B cell (primary cell): ENCODE measurements around the gene INHBA. TPM values are rescaled to one million over a fixed set of nuclear protein-coding genes. Genes with fewer than 3 reads are reported as not detected.

Experiments used
- ATAC-seq: fragments of 200-7000 bp; cut with Tn5 transposase; one replicate; pipeline ENCODE4 v1.10.0; 2021; ENCODE audit warnings: low read depth, mild to moderate bottlenecking, moderate number of reproducible peaks, moderate library complexity
- CTCF ChIA-PET: fragments of 350-600 bp; sonication (Branson Sonifier 250); formaldehyde crosslinking; loops from one replicate; lab custom pipeline; 2021; ENCODE audit warnings: antibody characterized with exemption, inconsistent platforms; lab: Charles Lee
- POLR2A ChIA-PET: fragments of 350-600 bp; sonication (Branson Sonifier 250); formaldehyde crosslinking; loops from one replicate; lab custom pipeline; 2021; ENCODE audit warnings: antibody characterized with exemption; lab: Charles Lee
- DNase-seq: peaks from one replicate; pipeline ENCODE4 v3.0.0; 2013
- H2AFZ ChIP-seq: 2 replicates; pipeline ENCODE4 v1.6.1; 2012; ENCODE audit warnings: mild to moderate bottlenecking, low read depth, low read length; ENCODE audit not compliant: insufficient read depth, poor library complexity, severe bottlenecking
- H3K27ac ChIP-seq, 2 donors: 1 replicate in 1 of 2; 2 replicates in 1 of 2; pipeline ENCODE4 v1.5.1; 2012 to 2013; ENCODE audit warnings: low read length in 2 of 2, mild to moderate bottlenecking in 2 of 2, moderate library complexity in 1 of 2
- H3K27me3 ChIP-seq, 4 experiments: fragments of 200-600 bp in 1 of 4; sonication (generic) in 1 of 4; replicated peaks in 1 of 4; 1 replicate in 2 of 4; 2 replicates in 2 of 4; pipeline versions ENCODE4 v1.6.1 to v1.7.0; 2013 to 2016; ENCODE audit warnings: low read length in 3 of 4, mild to moderate bottlenecking in 2 of 4, mixed read lengths in 1 of 4, moderate library complexity in 1 of 4; ENCODE audit not compliant: insufficient read depth in 4 of 4, control insufficient read depth in 3 of 4; ENCODE audit errors: control extremely low read depth in 1 of 4
- H3K36me3 ChIP-seq, 2 experiments: replicated peaks in 1 of 2; 1 replicate in 1 of 2; 2 replicates in 1 of 2; pipeline versions ENCODE4 v1.6.1 to v1.7.1; 2013; ENCODE audit warnings: low read length in 1 of 2; ENCODE audit not compliant: insufficient read depth in 2 of 2, control insufficient read depth in 1 of 2; ENCODE audit errors: control extremely low read depth in 1 of 2, extremely low read depth in 1 of 2
- H3K4me1 ChIP-seq, 2 donors: fragments of 200-600 bp in 1 of 2; sonication (generic) in 1 of 2; 1 replicate in 1 of 2; 2 replicates in 1 of 2; pipeline versions ENCODE4 v1.5.1 to v1.6.1; 2013 to 2017; ENCODE audit warnings: low read length in 2 of 2; ENCODE audit not compliant: control insufficient read depth in 2 of 2, insufficient read depth in 2 of 2
- H3K4me2 ChIP-seq: replicated peaks from 2 replicates; pipeline ENCODE3; 2012; ENCODE audit warnings: mild to moderate bottlenecking, low read depth, low read length; ENCODE audit not compliant: poor library complexity, severe bottlenecking
- H3K4me3 ChIP-seq, 5 experiments: fragments of 200-600 bp in 1 of 5; sonication (generic) in 1 of 5; 1 replicate in 3 of 5; 2 replicates in 2 of 5; pipeline versions ENCODE4 v1.5.1 to v1.7.0; 2011 to 2016; ENCODE audit warnings: low read length in 4 of 5, mild to moderate bottlenecking in 4 of 5, low read depth in 2 of 5, control low read depth in 1 of 5, moderate library complexity in 1 of 5; ENCODE audit not compliant: insufficient read depth in 1 of 5; ENCODE audit errors: control extremely low read depth in 1 of 5, extremely low read depth in 1 of 5
- H3K79me2 ChIP-seq: fragments of 200-600 bp; sonication (generic); one replicate; pipeline ENCODE4 v1.6.0; 2016; ENCODE audit warnings: low read length; ENCODE audit not compliant: control insufficient read depth, insufficient read depth
- H3K9ac ChIP-seq: fragments of 200-600 bp; sonication (generic); 2 replicates; pipeline ENCODE4 v1.6.1; 2017; ENCODE audit warnings: mild to moderate bottlenecking, low read length, moderate library complexity
- H3K9me3 ChIP-seq, 3 donors: one replicate each; pipeline versions ENCODE4 v1.6.1 to v1.7.1; 2013; ENCODE audit warnings: low read length in 2 of 3; ENCODE audit not compliant: control insufficient read depth in 2 of 3, insufficient read depth in 1 of 3; ENCODE audit errors: control extremely low read depth in 1 of 3
- H4K20me1 ChIP-seq: 2 replicates; pipeline ENCODE4 v1.6.0; 2012; ENCODE audit warnings: mild to moderate bottlenecking, low read length; ENCODE audit not compliant: insufficient read depth, control insufficient read depth, poor library complexity, severe bottlenecking
- H3K27ac Mint-ChIP-seq: one replicate; pipeline ENCODE4 v1.8.0; 2021; ENCODE audit warnings: mixed read lengths
- H3K27me3 Mint-ChIP-seq: one replicate; pipeline ENCODE4 v1.8.0; 2021; ENCODE audit warnings: mixed read lengths
- H3K4me1 Mint-ChIP-seq: one replicate; pipeline ENCODE4 v1.8.0; 2021; ENCODE audit warnings: mixed read lengths
- H3K4me3 Mint-ChIP-seq: one replicate; pipeline ENCODE4 v1.8.0; 2021; ENCODE audit warnings: mixed read lengths
- H3K9me3 Mint-ChIP-seq: one replicate; pipeline ENCODE4 v1.8.0; 2022; ENCODE audit warnings: mixed read lengths; ENCODE audit not compliant: insufficient read depth
- CTCF ChIP-seq: fragments of 200-600 bp; IDR thresholded peaks from one replicate; pipeline ENCODE4 v1.8.0; 2022; ENCODE audit warnings: antibody characterized with exemption, mild to moderate bottlenecking
- EZH2 ChIP-seq: IDR thresholded peaks from 2 replicates; pipeline ENCODE4 v1.6.1; 2012; ENCODE audit warnings: borderline replicate concordance, low read depth, mild to moderate bottlenecking, moderate library complexity, low read length; ENCODE audit not compliant: insufficient read depth, poor library complexity, severe bottlenecking
- WGBS: methylation state at CpG from one replicate; pipeline ENCODE4 v1.1.5; 2013; ENCODE audit warnings: missing lambda C conversion rate; ENCODE audit not compliant: insufficient coverage; 5-methylcytosine and 5-hydroxymethylcytosine counted together
- intact Hi-C: fragments of 100-400 bp; cut with micrococcal nuclease; formaldehyde crosslinking; loops from one replicate; pipeline ENCODE4 v1.10.0; 2022
- polyA plus RNA-seq: library from polyadenylated mRNA; depleted of rRNA; stranded (reverse); fragments of >200 nt; gene quantifications from 2 replicates; pipeline ENCODE4 v1.2.3, GENCODE V29; 2012
- total RNA-seq, 2 donors: library from RNA; stranded (reverse); fragments of 120-200 nt in 1 of 2; gene quantifications; 1 replicate in 1 of 2; 2 replicates in 1 of 2; pipeline versions ENCODE4 v1.2.3 to v1.2.4, GENCODE V29; 2013 to 2022

Gene INHBA
- total and polyA plus RNA-seq, 2 donors (not counting 1 experiment from before 2014, with no cell fraction given): not detected

- ATAC-seq (no peak), DNase-seq (no peak)
- no peaks in the 10 kb centered on the region for H3K4me1 ChIP-seq
- peaks cover 0 to 21% (median 9%) of the 10 kb centered on the region in 3 donors for H3K9me3 ChIP-seq
- POLR2A ChIA-PET: no interaction called here
- intact Hi-C loops: no loop called here
- H2AFZ ChIP-seq: no peak overlapping the region
- H3K27ac ChIP-seq: no peak overlapping the region
- Mint-ChIP-seq H3K27ac (no peak overlapping the region), H3K9me3 (peaks cover 7% of the 10 kb centered on the region), H3K4me1 (no peaks in the 10 kb centered on the region), H3K27me3 (no peaks in the 10 kb centered on the region), H3K4me3 (no peak overlapping the region)
- TF ChIP-seq CTCF (no peak), EZH2 (no peak)
- CTCF ChIA-PET: interaction anchor here (1.0 kb wide), 1 partner anchor 8 kb away, joined by 3 read pairs; no protein-coding TSS in a partner anchor
- no peak overlapping the region for H3K4me2 ChIP-seq
- H3K79me2 ChIP-seq: no peaks in the 10 kb centered on the region
- no peak overlapping the region for H3K4me3 ChIP-seq
- WGBS: 94% methylated on average over 1 of the region's 2 CpGs
- no peaks in the 10 kb centered on the region for H3K27me3 ChIP-seq
- no peaks in the 10 kb centered on the region for H3K36me3 ChIP-seq
- H4K20me1 ChIP-seq: no peaks in the 10 kb centered on the region
- no peak overlapping the region for H3K9ac ChIP-seq
These were observed 39.6 kb upstream of the INHBA start for GRCh38 chr7:41742401-41743020.

- H3K27ac ChIP-seq: no peak overlapping the region
- H3K4me1 Mint-ChIP-seq: peaks cover 1% of the 10 kb centered on the region
- ChIA-PET CTCF (no interaction called here), POLR2A (no interaction called here)
- H3K27me3 Mint-ChIP-seq: no peaks in the 10 kb centered on the region
- 100% methylated on average over 1 of the region's 3 CpGs for WGBS
- H3K9me3 Mint-ChIP-seq: peaks cover 7% of the 10 kb centered on the region
- intact Hi-C loops: no loop called here
- DNase-seq (no peak), ATAC-seq (no peak)
- H3K79me2 ChIP-seq: no peaks in the 10 kb centered on the region
- H3K4me2 ChIP-seq: no peak overlapping the region
- H4K20me1 ChIP-seq: no peaks in the 10 kb centered on the region
- H3K27me3 ChIP-seq: no peaks in the 10 kb centered on the region
- H3K4me1 ChIP-seq: no peaks in the 10 kb centered on the region
- no peak overlapping the region for H3K27ac Mint-ChIP-seq
- H3K4me3 Mint-ChIP-seq: no peak overlapping the region
- H3K36me3 ChIP-seq: no peaks in the 10 kb centered on the region
- no peak overlapping the region for H2AFZ ChIP-seq
- TF ChIP-seq EZH2 (no peak), CTCF (no peak)
- no peak overlapping the region for H3K9ac ChIP-seq
- no peak overlapping the region for H3K4me3 ChIP-seq
- peaks cover 0 to 21% (median 9%) of the 10 kb centered on the region in 3 donors for H3K9me3 ChIP-seq
These were observed 35.9 kb upstream of the INHBA start for GRCh38 chr7:41738806-41739205.
